ENCODE measurements around the gene ARPP21.

Gene ARPP21

GRCh38 chr3:35773417-35773816 is 134.1 kb downstream of the ARPP21 start (continued):
- TF ChIP-seq ZNF280D (tag by site-specific recombination; IDR thresholded peaks at IDR 0.05) (no peak), ZNF501 (tag by site-specific recombination; IDR thresholded peaks at IDR 0.05) (no peak), ZNF473 (tag by site-specific recombination; IDR thresholded peaks at IDR 0.05) (no peak), ZNF704 (tag by site-specific recombination; IDR thresholded peaks at IDR 0.05) (no peak), BCL6B (tag by site-specific recombination; IDR thresholded peaks at IDR 0.05) (no peak), ZNF488 (tag by site-specific recombination; IDR thresholded peaks at IDR 0.05) (no peak), ZBTB10 (tag by site-specific recombination; IDR thresholded peaks at IDR 0.05) (no peak), ZBTB7A (tag by site-specific recombination; IDR thresholded peaks at IDR 0.05; ENCODE audit: low read depth) (no peak)

GRCh38 chr3:35776346-35776745 is 137.0 kb downstream of the ARPP21 start:
- Histone ChIP-seq H3K4me1 (ENCODE audit: control insufficient read depth, insufficient read depth, low read length) (no peaks in the 10 kb centered on the region), H3K36me3 (ENCODE audit: control insufficient read depth in 2 of 2, insufficient read depth in 1 of 2, low read length in 2 of 2) (no peaks in the 10 kb centered on the region), H3K4me3 (ENCODE audit: low read depth, low read length) (no peak overlapping the region), H3K9me3 (ENCODE audit: control insufficient read depth, insufficient read depth, low read depth, low read length) (no peaks in the 10 kb centered on the region), H3K27ac (ENCODE audit: extremely low read depth, low read depth, low read length) (no peak overlapping the region)
- CTCF ChIA-PET = no interaction called here
- POLR2A ChIA-PET = no interaction called here
- no peak for TF ChIP-seq ZNF768 (tag by site-specific recombination; IDR thresholded peaks at IDR 0.05)
- TF ChIP-seq ZNF529 (tag by site-specific recombination; IDR thresholded peaks at IDR 0.05; ENCODE audit: insufficient replicate concordance) = no peak
- no peak for TF ChIP-seq ZNF223 (tag by site-specific recombination; IDR thresholded peaks at IDR 0.05)

- ChIA-PET CTCF (no interaction called here), POLR2A (no interaction called here)
These were observed 137.7 kb downstream of the ARPP21 start for GRCh38 chr3:35777065-35777464.

More at GRCh38 chr3:35777065-35777464, 137.7 kb downstream of the ARPP21 start:
- H3K27ac ChIP-seq (ENCODE audit: extremely low read depth, low read depth, low read length) = no peak overlapping the region
- H3K36me3 ChIP-seq (ENCODE audit: control insufficient read depth in 2 of 2, insufficient read depth in 1 of 2, low read length in 2 of 2) = no peaks in the 10 kb centered on the region
- no peaks in the 10 kb centered on the region for H3K4me1 ChIP-seq (ENCODE audit: control insufficient read depth, insufficient read depth, low read length)
- TF ChIP-seq KLF7 (tag by site-specific recombination; IDR thresholded peaks at IDR 0.05; ENCODE audit: borderline replicate concordance) (no peak), ZNF18 (tag by site-specific recombination; IDR thresholded peaks at IDR 0.05) (no peak), ZSCAN4 (tag by site-specific recombination; IDR thresholded peaks at IDR 0.05) (no peak), ZNF335 (tag by site-specific recombination; conservative IDR thresholded peaks at IDR 0.05) (no peak)
- H3K9me3 ChIP-seq (ENCODE audit: control insufficient read depth, insufficient read depth, low read depth, low read length) = no peaks in the 10 kb centered on the region
- H3K4me3 ChIP-seq (ENCODE audit: low read depth, low read length) = no peak overlapping the region
